Thyroid gland (tissue), 4 donors: ENCODE results near the gene KRT20. TPM values are rescaled to one million over a fixed set of nuclear protein-coding genes. Genes with fewer than 3 reads are reported as not detected.

Source experiments
- DNase-seq, 2 donors: peaks; one replicate each; pipeline ENCODE4 v3.0.0-alpha.2; 2019
- H3K27ac ChIP-seq, 3 donors: fragments of 200-600 bp; sonication (generic); 1 replicate in 2 of 3; 2 replicates in 1 of 3; pipeline ENCODE4 v1.5.1; 2016 to 2019; ENCODE audit warnings: mild to moderate bottlenecking in 1 of 3, moderate library complexity in 1 of 3
- H3K27me3 ChIP-seq: fragments of 200-600 bp; sonication (generic); one replicate; pipeline ENCODE4 v1.5.1; 2019
- H3K36me3 ChIP-seq, 2 donors: fragments of 200-600 bp; sonication (generic); one replicate each; pipeline ENCODE4 v1.5.1; 2016 to 2019
- H3K4me1 ChIP-seq, 2 donors: fragments of 200-600 bp; sonication (generic); one replicate each; pipeline ENCODE4 v1.5.1; 2017 to 2019
- H3K4me3 ChIP-seq, 3 donors: fragments of 200-600 bp; sonication (generic); replicated peaks in 1 of 3; 1 replicate in 2 of 3; 2 replicates in 1 of 3; pipeline ENCODE4 v1.5.1; 2016; ENCODE audit warnings: mild to moderate bottlenecking in 1 of 3
- H3K9me3 ChIP-seq: fragments of 200-600 bp; sonication (generic); one replicate; pipeline ENCODE4 v1.5.1; 2017
- POLR2A ChIP-seq, 2 donors: fragments of 450-650 bp; IDR thresholded peaks; one replicate each; pipeline ENCODE4 v1.6.1; 2017; ENCODE audit warnings: antibody characterized with exemption in 2 of 2, mild to moderate bottlenecking in 2 of 2, moderate library complexity in 1 of 2
- WGBS, 2 donors: methylation state at CpG; one replicate each; pipeline ENCODE4 v1.1.5; 2017; 5-methylcytosine and 5-hydroxymethylcytosine counted together
- intact Hi-C: fragments of 100-400 bp; cut with DNase I; formaldehyde crosslinking; loops from one replicate; pipeline ENCODE4 v1.15.1; 2023
- total RNA-seq, 4 donors: library from RNA; depleted of rRNA; stranded (reverse); fragments of >200 nt; gene quantifications; one replicate each; pipeline ENCODE4 v1.2.3, GENCODE V29; 2016
- TF ChIP-seq, protein P1 (sequence below), 6 experiments: fragments of 200-600 bp in 3 of 6; fragments of 450-650 bp in 3 of 6; sonication (generic) in 3 of 6; IDR thresholded peaks; one replicate each; pipeline ENCODE4 v1.5.1; 2016 to 2019; ENCODE audit warnings: antibody characterized with exemption in 6 of 6, mild to moderate bottlenecking in 2 of 6, inconsistent platforms in 1 of 6, moderate library complexity in 1 of 6

KRT20 gene
- total RNA-seq, 4 donors from 2014 or later, result not detected

DNA sequence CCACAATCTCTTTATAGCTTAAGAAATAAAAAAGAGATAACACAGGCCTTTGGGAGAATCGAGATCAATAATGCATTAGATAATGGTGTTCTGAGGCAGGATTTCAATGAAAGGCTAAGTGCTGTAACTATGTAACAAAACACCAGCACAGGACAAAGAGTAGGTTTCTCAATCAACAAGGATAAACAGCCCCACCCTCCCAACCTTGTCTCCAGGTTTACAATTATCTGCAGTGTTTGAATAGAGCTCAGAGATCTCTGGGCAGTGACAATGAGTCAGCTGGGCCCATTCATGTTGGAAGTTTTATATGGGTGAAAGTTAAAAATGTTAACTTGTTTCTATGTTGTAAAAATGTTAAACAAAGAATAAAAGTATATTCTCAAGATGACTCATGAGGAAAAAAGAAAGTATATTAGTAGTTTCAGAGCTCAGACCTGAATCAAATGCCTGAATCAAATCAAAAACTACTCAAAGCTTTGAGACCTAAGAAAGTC lies 17.0 kb upstream of the KRT20 start:
- Histone ChIP-seq H3K27ac (no peak overlapping the region), H3K4me3 (no peak overlapping the region), H3K36me3 (no peaks in the 10 kb centered on the region), H3K4me1 (no peaks in the 10 kb centered on the region), H3K27me3 (no peaks in the 10 kb centered on the region), H3K9me3 (no peaks in the 10 kb centered on the region)
- intact Hi-C loops, result no loop called here
- 61 to 75% methylated on average over 1 of the region's 1 CpG for WGBS, 2 donors
- no peak for DNase-seq
- TF ChIP-seq, protein P1, sequence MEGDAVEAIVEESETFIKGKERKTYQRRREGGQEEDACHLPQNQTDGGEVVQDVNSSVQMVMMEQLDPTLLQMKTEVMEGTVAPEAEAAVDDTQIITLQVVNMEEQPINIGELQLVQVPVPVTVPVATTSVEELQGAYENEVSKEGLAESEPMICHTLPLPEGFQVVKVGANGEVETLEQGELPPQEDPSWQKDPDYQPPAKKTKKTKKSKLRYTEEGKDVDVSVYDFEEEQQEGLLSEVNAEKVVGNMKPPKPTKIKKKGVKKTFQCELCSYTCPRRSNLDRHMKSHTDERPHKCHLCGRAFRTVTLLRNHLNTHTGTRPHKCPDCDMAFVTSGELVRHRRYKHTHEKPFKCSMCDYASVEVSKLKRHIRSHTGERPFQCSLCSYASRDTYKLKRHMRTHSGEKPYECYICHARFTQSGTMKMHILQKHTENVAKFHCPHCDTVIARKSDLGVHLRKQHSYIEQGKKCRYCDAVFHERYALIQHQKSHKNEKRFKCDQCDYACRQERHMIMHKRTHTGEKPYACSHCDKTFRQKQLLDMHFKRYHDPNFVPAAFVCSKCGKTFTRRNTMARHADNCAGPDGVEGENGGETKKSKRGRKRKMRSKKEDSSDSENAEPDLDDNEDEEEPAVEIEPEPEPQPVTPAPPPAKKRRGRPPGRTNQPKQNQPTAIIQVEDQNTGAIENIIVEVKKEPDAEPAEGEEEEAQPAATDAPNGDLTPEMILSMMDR (IDR thresholded peaks at IDR 0.05), result no peak
- TF ChIP-seq POLR2A (IDR thresholded peaks at IDR 0.05), result no peak

DNA sequence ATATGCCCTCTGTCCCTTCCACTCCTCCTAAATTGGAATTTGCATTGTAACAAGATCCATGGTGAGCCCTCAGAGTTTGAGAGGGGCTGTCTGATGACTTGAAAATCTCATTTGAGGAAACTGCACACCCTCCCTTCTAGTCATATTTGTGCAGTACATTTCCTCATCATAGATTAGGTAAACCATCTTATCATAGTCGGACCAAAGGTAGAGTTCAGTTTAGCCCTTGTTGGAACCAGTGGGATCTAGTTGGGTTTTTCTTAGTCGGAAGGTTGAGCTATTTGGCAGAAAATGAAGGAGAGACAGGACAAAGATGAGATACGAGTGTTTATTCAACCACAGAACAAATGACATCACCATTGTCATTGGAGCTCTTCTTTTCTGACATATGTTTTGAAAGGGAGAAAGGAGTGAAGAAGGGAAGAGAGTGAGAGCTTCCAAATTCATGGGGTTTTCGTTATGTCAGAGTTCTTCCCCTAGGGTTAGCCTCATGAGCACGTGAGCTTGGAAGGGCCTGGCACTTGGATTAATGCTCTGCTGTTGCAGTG lies 15.8 kb upstream of the KRT20 start:
- Histone ChIP-seq H3K4me1 (no peaks in the 10 kb centered on the region), H3K27ac (no peak overlapping the region), H3K4me3 (no peak overlapping the region), H3K9me3 (no peaks in the 10 kb centered on the region), H3K36me3 (no peaks in the 10 kb centered on the region), H3K27me3 (no peaks in the 10 kb centered on the region)
- no peak for TF ChIP-seq POLR2A (IDR thresholded peaks at IDR 0.05)
- TF ChIP-seq, protein P1 (IDR thresholded peaks at IDR 0.05), result no peak
- intact Hi-C loops, result no loop called here
- no peak for DNase-seq
- WGBS, 2 donors, result 75 to 79% methylated on average over 5 of the region's 5 CpGs

DNA sequence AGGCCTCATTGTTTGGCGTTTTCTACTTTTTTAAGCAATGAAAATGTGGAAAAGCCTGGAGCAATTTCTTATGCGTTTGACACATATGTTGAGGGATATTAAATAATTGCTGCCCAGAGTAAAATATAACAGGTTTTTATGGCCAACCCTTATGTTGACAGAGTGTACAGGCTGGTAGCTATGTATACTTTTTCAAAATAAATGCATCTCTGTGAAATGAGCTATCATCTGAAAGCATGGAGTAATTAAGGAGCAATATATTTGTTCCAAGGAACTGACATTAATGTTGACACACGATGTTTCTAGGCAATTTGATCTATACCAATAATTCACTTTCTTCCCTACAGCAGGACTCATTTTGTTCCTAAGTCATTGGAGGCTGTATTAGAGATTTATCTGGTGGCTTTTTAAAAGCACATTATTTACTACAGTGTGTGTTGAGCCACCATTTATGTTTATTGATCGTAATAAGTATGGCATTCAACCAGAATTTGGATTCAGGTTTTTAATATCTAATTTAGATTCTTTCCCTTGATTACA lies 11.9 kb upstream of the KRT20 start:
- no peak overlapping the region for H3K27ac ChIP-seq
- WGBS, 2 donors, result 89 to 94% methylated on average over 4 of the region's 4 CpGs
- intact Hi-C loops, result no loop called here
- no peaks in the 10 kb centered on the region for H3K36me3 ChIP-seq
- H3K9me3 ChIP-seq, result no peaks in the 10 kb centered on the region
- no peak overlapping the region for H3K4me3 ChIP-seq
- H3K27me3 ChIP-seq, result no peaks in the 10 kb centered on the region
- DNase-seq, result no peak
- TF ChIP-seq POLR2A (IDR thresholded peaks at IDR 0.05), result no peak
- TF ChIP-seq, protein P1 (IDR thresholded peaks at IDR 0.05), result no peak
- no peaks in the 10 kb centered on the region for H3K4me1 ChIP-seq

DNA sequence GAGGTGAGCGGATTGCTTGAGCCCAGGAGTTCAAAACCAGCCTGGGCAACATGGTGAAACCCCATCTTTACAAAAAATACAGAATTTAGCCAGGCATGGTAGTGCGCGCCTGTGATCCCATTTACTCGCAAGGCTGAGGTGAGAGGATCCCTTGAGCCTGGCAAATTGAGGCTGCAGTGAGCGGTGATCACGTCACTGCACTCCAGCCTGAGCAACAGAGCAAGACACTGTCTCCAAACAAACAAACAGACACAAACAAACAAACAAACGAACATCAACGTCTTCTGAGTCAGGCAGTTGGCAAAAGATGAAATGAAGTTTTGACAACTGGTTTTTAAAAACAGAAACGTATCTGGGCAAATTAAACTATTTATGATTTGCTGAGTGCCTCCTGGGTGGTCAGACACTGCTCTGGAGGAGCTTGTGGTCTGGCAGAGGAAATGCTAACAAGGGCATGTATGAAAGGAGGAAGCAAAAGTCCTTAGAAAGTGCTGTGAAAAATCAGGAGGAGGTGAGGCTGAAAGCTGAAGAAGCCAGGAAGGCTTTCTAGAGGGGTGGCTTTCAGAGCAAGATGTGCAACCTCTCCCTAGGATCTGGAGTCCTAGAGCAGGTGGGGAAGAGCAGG lies 10.2 kb upstream of the KRT20 start:
- 74% methylated on average over 9 of the region's 9 CpGs for WGBS, 2 donors
- no peaks in the 10 kb centered on the region for H3K36me3 ChIP-seq
- H3K9me3 ChIP-seq, result no peaks in the 10 kb centered on the region
- H3K4me1 ChIP-seq, result no peaks in the 10 kb centered on the region
- H3K4me3 ChIP-seq, result no peak overlapping the region
- H3K27me3 ChIP-seq, result no peaks in the 10 kb centered on the region
- no peak overlapping the region for H3K27ac ChIP-seq
- DNase-seq, result no peak
- intact Hi-C loops, result no loop called here
- no peak for TF ChIP-seq POLR2A (IDR thresholded peaks at IDR 0.05)
- TF ChIP-seq, protein P1 (IDR thresholded peaks at IDR 0.05), result no peak

DNA sequence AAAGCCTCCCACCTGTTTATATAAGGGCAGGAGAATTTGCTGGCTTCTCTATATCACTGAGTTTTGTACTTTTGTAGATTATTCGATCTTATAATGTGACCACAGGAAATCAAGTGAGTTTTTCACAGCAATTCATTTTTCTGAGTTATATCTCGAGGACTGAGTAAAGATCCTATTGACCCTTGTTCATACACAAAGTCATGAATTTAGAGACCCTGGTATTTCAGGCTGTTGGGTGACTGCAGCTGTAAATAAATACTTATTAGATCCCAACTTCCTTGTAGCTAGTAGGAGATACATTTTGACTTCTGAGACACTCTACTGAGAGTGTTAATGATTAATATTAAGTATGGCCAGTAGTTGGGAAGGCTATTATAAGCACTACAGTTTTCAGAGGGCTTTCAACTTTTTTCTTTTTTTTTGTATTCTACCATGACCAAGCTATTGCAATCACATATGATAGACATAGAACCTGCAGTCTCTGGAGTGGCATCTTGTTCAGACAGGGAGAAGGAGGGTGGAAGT lies 3.2 kb upstream of the KRT20 start:
- no peak overlapping the region for H3K4me3 ChIP-seq

More for the DNA sequence above, 3.2 kb upstream of the KRT20 start:
- TF ChIP-seq POLR2A (IDR thresholded peaks at IDR 0.05), result no peak
- TF ChIP-seq, protein P1 (IDR thresholded peaks at IDR 0.05), result no peak
- Histone ChIP-seq H3K27me3 (no peaks in the 10 kb centered on the region), H3K9me3 (no peaks in the 10 kb centered on the region), H3K36me3 (no peaks in the 10 kb centered on the region), H3K27ac (no peak overlapping the region), H3K4me1 (no peaks in the 10 kb centered on the region)
- 82 to 89% methylated on average over 2 of the region's 2 CpGs for WGBS, 2 donors
- no peak for DNase-seq
- intact Hi-C loops, result no loop called here
